PC-9 (cell line): ENCODE results near the gene ETS2. TPM values are rescaled to one million over a fixed set of nuclear protein-coding genes. Genes with fewer than 3 reads are reported as not detected.
A peak's percentile ranks its signal among the peaks of the same experiment; 100 is the strongest.

ENCODE experiments used
- BruUV-seq: library from RNA; stranded (reverse); fragments of 400-500 nt; replicated peaks from 2 replicates; lab custom pipeline; 2021; lab: Mats Ljungman, UMichigan
- CTCF ChIA-PET: fragments of 300-600 bp; sonication (Branson Sonifier 250); formaldehyde crosslinking; loops from one replicate; lab custom pipeline; 2022; ENCODE audit warnings: antibody characterized with exemption; lab: Charles Lee
- POLR2A ChIA-PET: fragments of 300-600 bp; sonication (Branson Sonifier 250); formaldehyde crosslinking; loops from one replicate; lab custom pipeline; 2022; ENCODE audit warnings: antibody characterized with exemption; ENCODE audit not compliant: unreplicated experiment; lab: Charles Lee
- DNase-seq, 2 experiments: peaks; one replicate each; pipeline versions ENCODE4 v3.0.0 to v3.0.0-alpha.2; 2015 to 2022; ENCODE audit warnings: mixed read lengths in 1 of 2
- H2AFZ ChIP-seq: fragments of 200-600 bp; sonication (generic); 2 replicates; pipeline ENCODE4 v1.8.1; 2017; ENCODE audit warnings: antibody characterized with exemption
- H3F3A ChIP-seq: fragments of 200-600 bp; sonication (generic); 2 replicates; pipeline ENCODE4 v1.8.1; 2017; ENCODE audit warnings: antibody characterized with exemption, mild to moderate bottlenecking, low read depth; ENCODE audit not compliant: insufficient read depth
- H3K27ac ChIP-seq: fragments of 200-600 bp; sonication (generic); 2 replicates; pipeline ENCODE4 v1.6.1; 2016; ENCODE audit warnings: mixed run types
- H3K27me3 ChIP-seq: fragments of 200-600 bp; sonication (generic); 2 replicates; pipeline ENCODE4 v1.6.1; 2016; ENCODE audit warnings: low read depth, mixed run types; ENCODE audit not compliant: insufficient read depth
- H3K36me3 ChIP-seq: fragments of 200-600 bp; sonication (generic); 2 replicates; pipeline ENCODE4 v1.6.1; 2016; ENCODE audit warnings: low read depth, mixed run types
- H3K4me1 ChIP-seq: fragments of 200-600 bp; sonication (generic); replicated peaks from 2 replicates; pipeline ENCODE4 v1.6.1; 2016; ENCODE audit warnings: mixed run types; ENCODE audit not compliant: insufficient read depth
- H3K4me2 ChIP-seq: fragments of 200-600 bp; sonication (generic); 2 replicates; pipeline ENCODE4 v1.6.1; 2017; ENCODE audit warnings: mixed run types
- H3K4me3 ChIP-seq: fragments of 200-600 bp; sonication (generic); 2 replicates; pipeline ENCODE4 v1.6.1; 2016; ENCODE audit warnings: mixed run types
- H3K79me2 ChIP-seq: fragments of 200-600 bp; sonication (generic); 2 replicates; pipeline ENCODE4 v1.6.1; 2017; ENCODE audit warnings: low read depth, mixed run types
- H3K9me2 ChIP-seq: fragments of 200-600 bp; sonication (generic); 2 replicates; pipeline ENCODE4 v1.8.1; 2017; ENCODE audit warnings: mild to moderate bottlenecking; ENCODE audit not compliant: insufficient read depth
- H3K9me3 ChIP-seq: fragments of 200-600 bp; sonication (generic); 2 replicates; pipeline ENCODE4 v1.8.1; 2016; ENCODE audit warnings: low read depth; ENCODE audit not compliant: insufficient read depth
- H4K20me1 ChIP-seq: fragments of 200-600 bp; sonication (generic); 2 replicates; pipeline ENCODE4 v1.8.1; 2017; ENCODE audit not compliant: insufficient read depth
- CTCF ChIP-seq: fragments of 200-600 bp; sonication (generic); conservative IDR thresholded peaks from 2 replicates; pipeline ENCODE4 v1.6.1; 2017; ENCODE audit warnings: mixed run types, antibody characterized with exemption, mild to moderate bottlenecking, moderate library complexity
- EZH2 ChIP-seq: fragments of 200-600 bp; sonication (generic); IDR thresholded peaks from 2 replicates; pipeline ENCODE4 v1.8.0; 2017; ENCODE audit warnings: antibody characterized with exemption, low read depth
- intact Hi-C: fragments of 100-400 bp; cut with micrococcal nuclease; formaldehyde crosslinking; loops from one replicate; pipeline ENCODE4 v1.10.0; 2022; ENCODE audit not compliant: unreplicated experiment
- total RNA-seq: library from RNA; stranded (reverse); gene quantifications from 2 replicates; pipeline ENCODE4 v1.2.3, GENCODE V29; 2021

Gene ETS2
- total RNA-seq, 1 experiment from 2014 or later = 20.4 TPM

GRCh38 chr21:38853421-38853919 lies 47.7 kb downstream of the ETS2 start:
- H2AFZ ChIP-seq = no peak overlapping the region
- H3K4me3 ChIP-seq = no peak overlapping the region
- DNase-seq = peak; percentile 87 to 91
- no peaks in the 10 kb centered on the region for H3K27me3 ChIP-seq
- peaks cover 13% of the 10 kb centered on the region for H3K4me1 ChIP-seq
- H3K36me3 ChIP-seq = no peaks in the 10 kb centered on the region
- no peaks in the 10 kb centered on the region for H3K9me3 ChIP-seq
- peak overlapping the region; percentile 35; the same call in 1 of the 2 replicates for H3K4me2 ChIP-seq
- TF ChIP-seq CTCF = no peak
- no peak for TF ChIP-seq EZH2
- peak overlapping the region; percentile 37 for H3K27ac ChIP-seq
- CTCF ChIA-PET = no interaction called here
- no TSS peak for BruUV-seq
- no peaks in the 10 kb centered on the region for H4K20me1 ChIP-seq
- no peaks in the 10 kb centered on the region for H3K79me2 ChIP-seq
- intact Hi-C loops = loop anchor here (1.0 to 5.0 kb wide), 2 partner anchors 46 to 60 kb away; partner anchors contain the start of gene ETS2
- POLR2A ChIA-PET = no interaction called here
- H3K9me2 ChIP-seq = no peaks in the 10 kb centered on the region
- H3F3A ChIP-seq = peaks cover 13% of the 10 kb centered on the region; the same call in 1 of the 2 replicates

GRCh38 chr21:38857152-38857825 lies 51.6 kb downstream of the ETS2 start:
- Histone ChIP-seq H3K9me2 (no peaks in the 10 kb centered on the region), H3F3A (peaks cover 13% of the 10 kb centered on the region; the same call in 1 of the 2 replicates), H4K20me1 (no peaks in the 10 kb centered on the region), H3K27me3 (no peaks in the 10 kb centered on the region), H3K4me1 (peaks cover 13% of the 10 kb centered on the region), H3K27ac (no peak overlapping the region), H2AFZ (no peak overlapping the region), H3K9me3 (no peaks in the 10 kb centered on the region), H3K79me2 (no peaks in the 10 kb centered on the region), H3K4me3 (no peak overlapping the region), H3K4me2 (no peak overlapping the region), H3K36me3 (no peaks in the 10 kb centered on the region)
- POLR2A ChIA-PET = interaction anchor here (0.6 to 0.7 kb wide), 2 partner anchors 15 to 42 kb away, joined by 3 to 4 read pairs; no protein-coding TSS in a partner anchor
- no peak for DNase-seq
- CTCF ChIA-PET = interaction anchor here (0.6 kb wide), 1 partner anchor 1198 kb away, joined by 3 read pairs; no protein-coding TSS in a partner anchor
- intact Hi-C loops = no loop called here
- TF ChIP-seq EZH2 = no peak
- TF ChIP-seq CTCF = no peak
- BruUV-seq = no TSS peak

GRCh38 chr21:38858026-38858811 lies 52.5 kb downstream of the ETS2 start:
- Histone ChIP-seq H3K27me3 (no peaks in the 10 kb centered on the region), H2AFZ (no peak overlapping the region), H3K4me1 (peaks cover 9% of the 10 kb centered on the region), H3K4me2 (no peak overlapping the region), H3K9me3 (no peaks in the 10 kb centered on the region), H4K20me1 (no peaks in the 10 kb centered on the region), H3K36me3 (no peaks in the 10 kb centered on the region), H3K9me2 (no peaks in the 10 kb centered on the region), H3K27ac (no peak overlapping the region), H3K79me2 (no peaks in the 10 kb centered on the region), H3F3A (peaks cover 13% of the 10 kb centered on the region; the same call in 1 of the 2 replicates), H3K4me3 (no peak overlapping the region)
- intact Hi-C loops = no loop called here
- TF ChIP-seq CTCF (no peak), EZH2 (no peak)
- BruUV-seq = no TSS peak
- POLR2A ChIA-PET = interaction anchor here (0.6 kb wide), 1 partner anchor 41 kb away, joined by 3 read pairs; no protein-coding TSS in a partner anchor
- CTCF ChIA-PET = no interaction called here
- no peak for DNase-seq
